ENCODE measurements around the gene FASTKD2. TPM values are rescaled to one million over a fixed set of nuclear protein-coding genes. Genes with fewer than 3 reads are reported as not detected.

The FASTKD2 gene
- polyA plus RNA-seq, 3 donors = 10.2 to 12.7 (median 11.3) TPM

- no peak for TF ChIP-seq CTCF (IDR thresholded peaks at IDR 0.05)
- Mint-ChIP-seq H3K36me3 (peaks cover 0 to 5% of the 10 kb centered on the region in 2 donors), H3K27me3 (ENCODE audit: low read depth in 3 of 3) (no peaks in the 10 kb centered on the region), H3K4me1 (peaks cover 4% of the 10 kb centered on the region), H3K4me3 (no peak overlapping the region), H3K9me3 (peaks cover 8 to 15% (median 11%) of the 10 kb centered on the region in 7 donors), H3K27ac (no peak overlapping the region)
- no peaks in the 10 kb centered on the region for H3K79me2 ChIP-seq (ENCODE audit: insufficient read depth, low read length)
- no peak overlapping the region for H3K4me2 ChIP-seq (replicated peaks; ENCODE audit: extremely low read depth, low read length, poor library complexity, severe bottlenecking)
- no peak overlapping the region for H2AFZ ChIP-seq (ENCODE audit: insufficient read depth, low read depth, low read length, poor library complexity, severe bottlenecking)
- H4K20me1 ChIP-seq (ENCODE audit: insufficient read depth, low read length) = no peaks in the 10 kb centered on the region
- intact Hi-C loops (cut with micrococcal nuclease) = no loop called here
- 95% methylated on average over 2 of the region's 3 CpGs for WGBS (ENCODE audit: insufficient coverage)
- DNase-seq = no peak
- H3K27me3 ChIP-seq (ENCODE audit: control insufficient read depth in 2 of 2, insufficient read depth in 2 of 2, low read length in 2 of 2) = no peaks in the 10 kb centered on the region
- H3K9me3 ChIP-seq (replicated peaks in 1 of 2; ENCODE audit: control insufficient read depth in 1 of 2, insufficient read depth in 1 of 2, low read length in 2 of 2) = peaks cover 9 to 12% of the 10 kb centered on the region in 2 donors
- no peaks in the 10 kb centered on the region for H3K36me3 ChIP-seq (replicated peaks in 1 of 2; ENCODE audit: control insufficient read depth in 1 of 2, insufficient read depth in 2 of 2, low read length in 2 of 2)
- no peaks in the 10 kb centered on the region for H3K4me1 ChIP-seq (ENCODE audit: control insufficient read depth in 1 of 2, insufficient read depth in 2 of 2, low read length in 2 of 2)
- H3K9ac ChIP-seq (ENCODE audit: insufficient read depth, low read length, poor library complexity, severe bottlenecking) = no peak overlapping the region
- H3K4me3 ChIP-seq (replicated peaks in 1 of 3; ENCODE audit: low read depth in 2 of 3, low read length in 3 of 3) = no peak overlapping the region
- H3K27ac ChIP-seq (ENCODE audit: low read depth in 1 of 2, low read length in 2 of 2) = no peak overlapping the region
Measured at GRCh38 chr2:206833291-206833690, 67.9 kb downstream of the FASTKD2 start.

GRCh38 chr2:206836722-206837121 is 71.3 kb downstream of the FASTKD2 start:
- Histone ChIP-seq H4K20me1 (ENCODE audit: insufficient read depth, low read length) (no peaks in the 10 kb centered on the region), H2AFZ (ENCODE audit: insufficient read depth, low read depth, low read length, poor library complexity, severe bottlenecking) (no peak overlapping the region), H3K27me3 (ENCODE audit: control insufficient read depth in 2 of 2, insufficient read depth in 2 of 2, low read length in 2 of 2) (no peaks in the 10 kb centered on the region), H3K9ac (ENCODE audit: insufficient read depth, low read length, poor library complexity, severe bottlenecking) (no peak overlapping the region), H3K9me3 (replicated peaks in 1 of 2; ENCODE audit: control insufficient read depth in 1 of 2, insufficient read depth in 1 of 2, low read length in 2 of 2) (peaks cover 9 to 12% of the 10 kb centered on the region in 2 donors), H3K4me3 (replicated peaks in 1 of 3; ENCODE audit: low read depth in 2 of 3, low read length in 3 of 3) (no peak overlapping the region), H3K27ac (ENCODE audit: low read depth in 1 of 2, low read length in 2 of 2) (no peak overlapping the region), H3K4me1 (ENCODE audit: control insufficient read depth in 1 of 2, insufficient read depth in 2 of 2, low read length in 2 of 2) (no peaks in the 10 kb centered on the region), H3K79me2 (ENCODE audit: insufficient read depth, low read length) (no peaks in the 10 kb centered on the region), H3K4me2 (replicated peaks; ENCODE audit: extremely low read depth, low read length, poor library complexity, severe bottlenecking) (no peak overlapping the region), H3K36me3 (replicated peaks in 1 of 2; ENCODE audit: control insufficient read depth in 1 of 2, insufficient read depth in 2 of 2, low read length in 2 of 2) (no peaks in the 10 kb centered on the region)
- Mint-ChIP-seq H3K27me3 (ENCODE audit: low read depth in 3 of 3) (no peaks in the 10 kb centered on the region), H3K4me1 (peaks cover 4% of the 10 kb centered on the region), H3K4me3 (no peak overlapping the region), H3K27ac (no peak overlapping the region), H3K9me3 (peaks cover 7 to 15% (median 11%) of the 10 kb centered on the region in 7 donors), H3K36me3 (peaks cover 0 to 5% of the 10 kb centered on the region in 2 donors)
- no peak for DNase-seq
- intact Hi-C loops (cut with micrococcal nuclease) = no loop called here
- WGBS (ENCODE audit: insufficient coverage) = no CpG with 5 or more reads among the region's 2 CpGs
- TF ChIP-seq CTCF (IDR thresholded peaks at IDR 0.05) = no peak

Measured in CD14-positive monocyte (primary cell).